ENCODE results near the gene ODAM.
"Not testable (repeated sequence)": the region's sequence is repeated elsewhere in the genome, so short reads cannot be mapped to it uniquely, and the experiment has no call there.

Gene ODAM

GRCh38 chr4:70221818-70222217 lies 26.3 kb downstream of the ODAM start:
- not testable (repeated sequence) for DNase-seq (ENCODE audit: low read depth in 2 of 2)

- no peak for DNase-seq (ENCODE audit: low read depth in 2 of 2)
Observed at GRCh38 chr4:70225824-70226223, 30.3 kb downstream of the ODAM start, which contains the start of gene FDCSP. Gene FDCSP (plus strand): TSS chr4:70226124. CDS start chr4:70231195, 5,071 bp downstream.

- DNase-seq (ENCODE audit: low read depth in 2 of 2), result no peak
Observed at GRCh38 chr4:70236125-70236524, 40.6 kb downstream of the ODAM start.

GRCh38 chr4:70239131-70239883 lies 43.8 kb downstream of the ODAM start:
- DNase-seq (ENCODE audit: low read depth in 2 of 2), result no peak

GRCh38 chr4:70239884-70240591 lies 44.5 kb downstream of the ODAM start:
- DNase-seq (ENCODE audit: low read depth in 2 of 2), result no peak

GRCh38 chr4:70242297-70242696 lies 46.8 kb downstream of the ODAM start, which contains the start of gene CSN3:
Gene CSN3 (plus strand): TSS chr4:70242597. CDS start chr4:70244820, 2,223 bp downstream.
- DNase-seq (ENCODE audit: low read depth in 2 of 2), result not testable (repeated sequence)

- DNase-seq (ENCODE audit: low read depth in 2 of 2), result no peak
Observed at GRCh38 chr4:70243091-70243490, 47.6 kb downstream of the ODAM start.

GRCh38 chr4:70251250-70251944 lies 55.9 kb downstream of the ODAM start:
- DNase-seq (ENCODE audit: low read depth in 2 of 2), result no peak

- no peak for DNase-seq (ENCODE audit: low read depth in 2 of 2)
Observed at GRCh38 chr4:70251945-70252277, 56.4 kb downstream of the ODAM start.
